Cerebellar cortex (tissue), 1 donor: ENCODE data around the gene KLHL4.
"Not testable (repeated sequence)": the region's sequence is repeated elsewhere in the genome, so short reads cannot be mapped to it uniquely, and the experiment has no call there.

Experiments
- DNase-seq: peaks from one replicate; pipeline ENCODE4 v3.0.0-alpha.2; 2015; ENCODE audit warnings: low spot score

KLHL4 gene

GRCh38 chrX:87517571-87518141, at the start of gene KLHL4:
Gene KLHL4, plus strand, starts transcription at chrX:87517802. Its CDS starts 92 bp downstream, at chrX:87517894.
- no peak for DNase-seq

- no peak for DNase-seq
Observed at GRCh38 chrX:87468941-87469340, 48.7 kb upstream of the KLHL4 start.

DNA sequence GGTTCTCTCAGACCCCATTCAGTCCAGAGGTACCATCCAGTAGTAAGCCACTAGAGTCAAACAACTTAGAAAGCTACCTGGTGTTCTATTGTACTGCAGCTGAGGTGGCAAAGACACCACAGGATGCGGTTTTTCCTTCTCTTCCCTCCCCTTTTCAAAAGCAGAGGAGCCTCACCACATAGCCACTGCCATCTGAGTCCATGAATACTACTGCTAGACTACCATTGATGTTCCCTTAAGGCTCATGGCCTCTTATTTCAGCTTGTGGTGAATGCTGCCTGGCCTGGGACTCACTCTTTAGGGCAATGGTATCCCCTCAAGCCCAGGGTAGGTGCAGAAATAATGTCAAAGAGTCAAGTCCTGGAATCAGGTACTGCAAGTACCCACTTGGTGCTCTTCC, 41.8 kb upstream of the KLHL4 start:
- DNase-seq = no peak

DNA sequence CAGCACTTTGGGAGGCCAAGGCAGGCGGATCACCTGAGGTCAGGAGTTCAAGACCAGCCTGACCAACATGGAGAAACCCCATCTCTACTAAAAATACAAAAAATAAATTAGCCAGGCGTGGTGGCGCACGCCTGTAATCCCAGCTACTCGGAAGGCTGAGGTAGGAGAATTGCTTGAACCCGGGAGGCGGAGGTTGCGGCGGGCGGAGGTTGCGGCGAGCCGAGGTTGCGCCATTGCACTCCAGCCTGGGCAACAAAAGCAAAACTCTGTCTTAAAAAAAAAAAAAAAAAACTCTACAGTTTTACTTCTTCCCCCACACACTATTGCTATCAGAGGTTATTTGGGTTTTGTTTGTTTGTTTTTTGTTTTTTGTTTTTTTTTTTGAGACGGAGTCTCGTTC, 38.9 kb upstream of the KLHL4 start:
- not testable (repeated sequence) for DNase-seq

GRCh38 chrX:87489071-87489470, 28.5 kb upstream of the KLHL4 start:
- no peak for DNase-seq

DNA sequence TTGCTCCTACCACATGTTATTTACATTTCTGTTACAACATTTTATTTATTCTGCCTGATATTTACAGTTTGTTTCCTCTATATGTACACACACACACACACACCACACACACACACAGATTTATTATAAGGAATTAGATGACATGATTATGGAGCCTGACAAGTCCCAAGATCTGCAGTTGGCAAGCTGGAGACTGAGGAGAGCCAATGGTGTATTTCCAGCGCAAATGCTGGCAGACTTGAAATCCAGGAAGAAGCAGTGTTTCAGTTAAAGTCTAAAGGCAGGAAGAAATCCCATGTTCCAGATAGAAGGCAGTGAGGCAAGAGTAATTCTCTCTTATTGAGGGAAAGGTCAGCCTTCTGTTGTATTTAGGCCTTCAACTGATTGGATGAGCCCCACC, 1.8 kb upstream of the KLHL4 start:
- DNase-seq = no peak

DNA sequence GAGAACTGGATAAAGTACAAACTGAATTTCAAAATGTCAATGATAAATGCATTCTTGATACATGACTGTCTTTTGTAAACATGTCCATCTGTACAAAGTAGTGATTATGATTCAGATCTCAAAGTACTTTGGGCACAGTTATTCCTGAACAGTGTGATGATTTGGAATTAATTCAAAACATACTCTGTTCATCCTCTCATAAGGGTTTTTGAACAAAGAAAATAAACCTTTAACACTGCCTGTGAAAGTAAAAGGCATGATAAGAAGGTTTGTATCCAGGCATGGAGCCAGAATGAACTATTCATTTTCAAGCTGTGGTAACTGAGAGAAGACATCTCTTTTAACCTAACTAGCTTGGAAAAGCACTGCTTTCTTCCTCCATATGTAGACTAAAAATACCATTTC, 883 bp upstream of the KLHL4 start:
- no peak for DNase-seq

DNA sequence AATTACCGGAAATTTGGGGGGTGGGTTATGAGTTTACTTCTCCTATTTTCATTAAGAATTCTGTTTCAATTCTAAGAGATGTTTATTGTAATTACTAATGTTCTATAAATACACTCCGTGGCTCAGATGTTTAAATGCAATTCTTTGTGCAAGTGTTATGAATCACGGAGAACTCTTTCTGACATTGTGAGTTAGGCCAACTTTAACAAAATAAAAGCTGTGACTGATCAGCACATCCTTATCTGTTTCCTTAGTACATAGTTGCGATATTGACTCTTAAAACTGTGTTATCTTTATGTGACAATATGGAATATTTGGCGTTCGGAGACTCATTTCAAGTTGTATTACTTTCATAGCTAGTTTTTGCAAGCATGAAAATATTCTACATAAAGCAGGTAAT, 902 bp downstream of the KLHL4 start:
- DNase-seq = no peak

- no peak for DNase-seq
Observed at GRCh38 chrX:87525771-87526229, 8.2 kb downstream of the KLHL4 start.

- no peak for DNase-seq
Observed at GRCh38 chrX:87526281-87526680, 8.7 kb downstream of the KLHL4 start.

DNA sequence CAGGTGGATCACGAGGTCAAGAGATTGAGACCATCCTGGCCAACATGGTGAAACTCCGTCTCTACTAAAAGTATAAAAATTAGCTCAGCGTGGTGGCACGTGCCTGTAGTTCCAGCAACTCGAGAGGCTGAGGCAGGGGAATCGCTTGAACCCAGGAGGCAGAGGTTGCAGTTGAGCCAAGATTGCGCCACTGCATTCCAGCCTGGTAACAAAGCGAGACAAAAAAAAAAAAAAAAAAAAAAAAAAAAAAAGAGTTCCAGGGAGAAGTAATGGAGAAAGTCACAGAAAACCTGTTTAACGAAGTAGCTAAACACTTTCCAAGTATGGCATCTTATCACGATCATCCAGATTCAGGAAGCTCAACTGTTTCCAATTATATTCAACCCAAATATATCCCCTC, 10.9 kb downstream of the KLHL4 start:
- no peak for DNase-seq

DNA sequence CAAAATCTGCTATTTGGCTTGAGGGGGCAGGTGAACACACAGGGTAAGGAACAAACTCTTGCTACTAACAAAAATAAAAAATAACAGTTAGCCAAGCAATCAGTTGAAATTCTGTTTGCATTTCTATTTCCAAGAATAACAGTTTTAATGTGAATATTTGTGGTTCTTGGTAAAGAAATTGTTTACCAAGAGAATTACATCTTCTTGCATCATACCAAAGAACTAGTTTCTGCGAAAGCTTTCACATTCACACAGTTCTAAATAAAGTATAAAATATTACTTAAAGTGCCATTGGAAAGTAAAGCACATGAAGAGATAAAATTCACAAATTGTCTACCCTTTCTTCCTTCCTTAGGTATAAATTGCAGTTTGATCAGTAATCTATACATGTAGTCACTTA, 54.4 kb downstream of the KLHL4 start:
- no peak for DNase-seq

GRCh38 chrX:87572901-87573300, 55.3 kb downstream of the KLHL4 start:
- no peak for DNase-seq

DNA sequence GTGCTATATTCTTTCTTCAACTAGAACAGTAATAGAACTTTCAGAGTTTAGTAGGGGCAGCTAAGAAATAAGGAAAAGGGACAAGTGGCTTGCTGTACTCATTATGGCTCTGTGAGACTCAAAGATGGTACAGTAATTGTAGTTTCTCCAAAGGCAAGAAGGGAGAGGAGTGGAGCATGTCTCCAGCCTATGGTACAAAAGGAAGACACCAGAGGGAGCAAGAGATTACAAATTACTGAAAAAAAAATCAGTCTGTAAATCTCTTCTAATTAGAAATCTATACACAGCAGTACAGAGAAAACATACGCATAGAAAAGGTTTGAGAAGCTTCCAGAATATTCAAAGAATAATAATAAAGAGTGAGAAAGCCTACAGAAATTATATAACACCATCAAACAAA, 61.4 kb downstream of the KLHL4 start:
- DNase-seq = no peak

GRCh38 chrX:87580862-87581261, 63.3 kb downstream of the KLHL4 start:
- no peak for DNase-seq

DNA sequence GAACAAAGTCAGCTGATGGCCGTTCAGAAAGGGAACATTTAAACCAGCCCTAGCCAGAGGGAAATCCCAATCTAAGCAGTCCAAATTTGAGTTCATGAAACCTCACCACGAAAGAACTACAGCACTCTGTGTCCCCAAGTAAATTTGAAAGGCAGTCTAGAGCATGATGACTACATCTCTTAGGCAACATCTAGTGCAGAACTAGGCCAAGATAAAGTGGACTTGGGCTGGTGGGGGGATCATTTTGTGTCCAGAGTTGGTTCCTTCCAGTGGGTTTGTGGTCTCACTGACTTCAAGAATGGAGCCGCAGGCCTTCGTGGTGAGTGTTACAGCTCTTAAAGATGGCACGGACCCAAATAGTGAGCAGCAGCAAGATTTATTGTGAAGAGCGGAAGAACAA, 64.9 kb downstream of the KLHL4 start:
- no peak for DNase-seq

DNA sequence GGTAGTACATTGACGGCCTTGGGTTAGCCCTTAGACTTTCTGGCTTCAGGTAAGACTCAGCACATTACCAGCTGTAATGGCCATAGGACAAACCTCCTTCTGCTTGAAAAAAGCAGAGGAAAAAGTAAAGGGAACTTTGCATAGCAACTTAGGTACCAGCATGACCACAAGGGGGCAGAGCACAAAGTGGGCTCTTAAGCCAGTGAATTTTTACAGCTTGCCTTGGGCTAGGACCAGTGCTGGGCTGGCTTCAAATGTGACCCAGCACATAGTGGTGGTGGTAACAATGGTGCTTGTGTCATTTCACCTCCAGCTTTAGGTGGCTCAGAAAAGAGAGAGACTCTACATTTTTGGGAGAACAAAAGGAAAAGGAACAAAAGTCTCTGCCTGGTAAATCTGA, 66.1 kb downstream of the KLHL4 start:
- no peak for DNase-seq

DNA sequence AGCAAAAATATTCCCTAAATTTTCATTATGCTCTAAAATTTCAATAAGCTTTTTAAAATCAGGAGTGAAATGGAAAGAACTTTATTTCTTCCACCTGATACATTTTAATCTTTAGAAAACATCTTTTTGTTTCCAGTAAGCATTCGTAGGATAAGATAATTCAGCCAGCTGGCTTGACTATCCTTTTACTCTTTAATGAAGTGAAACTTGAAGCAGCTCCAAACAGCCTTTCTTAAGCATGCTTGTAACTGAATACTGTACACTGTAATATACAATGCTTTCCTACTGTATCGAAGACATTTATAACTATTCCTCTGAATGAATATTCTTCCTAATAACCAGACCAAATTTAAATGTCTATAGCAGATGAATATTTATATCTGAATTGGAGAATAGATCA, 98.8 kb downstream of the KLHL4 start:
- DNase-seq = no peak

DNA sequence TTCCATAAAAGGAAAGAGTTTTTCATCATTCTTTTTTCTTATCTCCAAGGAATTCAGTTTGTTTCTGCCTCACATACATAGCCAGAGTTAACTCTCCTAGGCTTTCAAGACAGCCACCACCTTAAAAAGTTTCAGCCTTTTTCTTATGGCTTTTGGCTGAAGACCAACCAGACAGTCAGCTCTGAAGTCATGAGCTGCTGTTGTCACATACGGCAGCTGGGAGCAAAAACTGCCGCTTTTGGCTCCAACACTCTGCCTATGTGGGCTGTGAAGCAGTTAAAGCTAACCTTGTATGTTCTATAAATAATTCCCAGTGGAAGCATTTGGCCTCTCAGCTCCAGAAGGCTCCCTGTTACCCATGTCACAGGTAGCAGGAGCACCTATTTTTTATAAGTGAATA, 104.1 kb downstream of the KLHL4 start:
- no peak for DNase-seq

DNA sequence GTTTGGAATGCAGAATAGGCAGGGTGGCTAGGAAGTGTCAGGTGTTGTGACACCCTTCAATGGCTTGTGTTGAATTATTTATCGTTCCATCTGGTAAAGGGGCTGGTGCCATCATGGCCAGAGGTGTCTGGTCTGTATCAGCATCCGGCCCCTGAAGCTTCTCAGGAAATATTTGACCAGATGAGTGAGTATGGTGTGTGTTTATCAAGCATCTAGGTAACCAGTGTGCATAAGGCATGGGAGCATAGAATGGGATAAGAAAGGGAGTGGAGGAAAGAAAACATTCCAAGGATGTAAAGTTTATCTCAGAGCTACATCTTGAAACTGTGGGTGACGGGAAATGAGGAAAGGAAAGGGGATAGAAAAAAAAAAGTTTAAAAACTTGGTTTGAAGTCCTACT, 109.4 kb downstream of the KLHL4 start:
- no peak for DNase-seq

DNA sequence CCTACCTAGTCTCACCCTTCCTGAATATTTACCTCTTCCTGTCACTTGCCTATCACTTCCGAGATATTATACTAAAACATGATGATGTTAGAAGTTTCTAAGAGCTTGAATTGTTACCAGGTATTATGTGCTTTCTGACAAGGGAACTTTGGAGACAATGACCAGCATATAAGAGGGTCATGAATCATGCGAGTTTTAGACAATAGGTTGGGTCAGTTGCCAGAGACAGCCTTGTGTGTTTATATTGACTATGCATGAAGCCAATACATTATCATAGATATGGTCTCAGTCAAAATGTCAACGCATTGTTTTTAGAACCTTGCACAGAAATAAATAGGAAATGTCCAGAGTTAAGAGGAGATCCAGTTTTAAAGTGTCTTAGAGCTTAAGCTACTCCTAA, 116.8 kb downstream of the KLHL4 start:
- DNase-seq = no peak

DNA sequence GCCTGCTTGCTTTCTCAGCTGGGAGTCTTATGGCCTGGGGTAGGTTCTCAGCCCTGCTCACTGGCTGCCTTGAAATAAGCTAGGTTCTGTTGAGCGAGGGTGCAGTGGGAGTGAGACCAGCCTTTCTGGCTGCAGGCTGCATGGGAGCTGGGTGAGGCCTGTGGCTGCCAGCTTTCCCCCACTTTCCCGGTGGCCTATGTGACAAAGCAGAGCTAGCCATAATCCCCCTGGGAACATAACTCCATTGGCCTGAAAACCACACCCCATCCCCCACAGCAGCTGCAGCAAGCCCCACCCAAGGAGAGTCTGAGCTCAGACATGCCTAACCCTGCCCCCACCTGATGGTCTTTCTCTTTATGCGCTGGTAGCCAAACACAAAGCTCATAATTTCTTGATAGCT, 118.9 kb downstream of the KLHL4 start:
- no peak for DNase-seq

- not testable (repeated sequence) for DNase-seq
Observed at GRCh38 chrX:87641439-87641838, 123.8 kb downstream of the KLHL4 start.

GRCh38 chrX:87661761-87662160, 144.2 kb downstream of the KLHL4 start:
- DNase-seq = no peak

DNA sequence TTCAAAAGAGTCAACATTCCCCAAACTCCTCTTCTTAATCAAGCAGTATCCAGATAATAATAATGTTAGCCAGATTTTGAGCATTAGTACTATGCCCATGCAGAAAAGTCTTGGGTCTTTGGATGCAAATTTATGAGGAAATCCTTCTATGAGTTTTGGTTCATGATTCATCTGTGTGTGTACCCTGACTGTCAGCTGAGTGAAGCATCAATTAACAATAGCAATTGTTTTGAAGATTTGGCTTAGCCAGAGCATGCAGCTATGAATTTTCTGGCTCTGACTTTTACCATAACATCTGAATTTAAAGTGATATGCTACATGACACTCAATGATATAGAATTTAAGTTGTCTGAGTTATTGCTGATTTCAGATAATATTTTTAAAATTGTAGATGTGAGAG, 145.8 kb downstream of the KLHL4 start:
- no peak for DNase-seq
